ENCODE data around the gene COPS9. TPM values are rescaled to one million over a fixed set of nuclear protein-coding genes. Genes with fewer than 3 reads are reported as not detected.

COPS9 gene
- total RNA-seq, 4 donors from 2014 or later, result 65.4 to 243 (median 149) TPM

- no peak for TF ChIP-seq CTCF (IDR thresholded peaks at IDR 0.05; ENCODE audit: low read depth)
Observed at GRCh38 chr2:240161087-240161750, 25.1 kb upstream of the COPS9 start.

DNA sequence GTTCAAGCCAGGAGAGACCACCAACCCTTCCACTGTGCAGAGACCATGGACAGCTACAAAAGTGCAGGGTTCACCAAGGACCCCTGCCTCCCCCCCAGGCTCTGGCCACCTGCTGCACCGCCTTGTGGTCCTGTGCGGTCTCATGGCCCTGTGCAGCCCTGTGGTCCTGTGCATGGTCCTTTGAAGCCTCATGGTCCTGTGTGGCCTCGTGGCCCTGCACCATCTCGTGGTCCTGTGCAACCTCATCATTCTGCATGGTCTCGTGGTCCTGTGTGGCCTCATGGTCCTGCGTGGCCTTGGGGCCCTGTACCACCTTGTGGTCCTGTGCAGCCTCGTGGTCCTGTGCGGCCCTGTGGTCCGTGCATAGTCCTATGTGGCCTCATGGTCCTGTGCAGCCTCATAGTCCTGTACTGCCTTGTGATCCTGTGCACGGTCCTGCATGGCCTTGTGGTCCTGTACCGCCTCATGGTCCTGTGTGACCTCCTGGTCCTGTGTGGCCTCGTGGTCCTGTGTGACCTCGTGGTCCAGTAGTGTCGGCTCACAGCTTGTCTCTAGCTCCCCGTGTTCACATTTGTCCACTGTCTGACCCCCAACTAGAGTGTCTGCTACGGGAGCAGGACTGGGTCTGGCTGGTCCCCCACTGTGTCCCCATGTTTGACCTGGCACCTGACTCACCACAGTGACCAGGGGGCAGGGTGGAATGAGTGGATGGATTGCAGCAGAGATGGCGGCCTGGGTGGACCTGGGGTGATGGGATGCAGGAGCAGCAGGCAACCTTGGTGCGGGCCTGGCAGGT lies 24.4 kb upstream of the COPS9 start:
- no peak for TF ChIP-seq CTCF (IDR thresholded peaks at IDR 0.05; ENCODE audit: low read depth)

DNA sequence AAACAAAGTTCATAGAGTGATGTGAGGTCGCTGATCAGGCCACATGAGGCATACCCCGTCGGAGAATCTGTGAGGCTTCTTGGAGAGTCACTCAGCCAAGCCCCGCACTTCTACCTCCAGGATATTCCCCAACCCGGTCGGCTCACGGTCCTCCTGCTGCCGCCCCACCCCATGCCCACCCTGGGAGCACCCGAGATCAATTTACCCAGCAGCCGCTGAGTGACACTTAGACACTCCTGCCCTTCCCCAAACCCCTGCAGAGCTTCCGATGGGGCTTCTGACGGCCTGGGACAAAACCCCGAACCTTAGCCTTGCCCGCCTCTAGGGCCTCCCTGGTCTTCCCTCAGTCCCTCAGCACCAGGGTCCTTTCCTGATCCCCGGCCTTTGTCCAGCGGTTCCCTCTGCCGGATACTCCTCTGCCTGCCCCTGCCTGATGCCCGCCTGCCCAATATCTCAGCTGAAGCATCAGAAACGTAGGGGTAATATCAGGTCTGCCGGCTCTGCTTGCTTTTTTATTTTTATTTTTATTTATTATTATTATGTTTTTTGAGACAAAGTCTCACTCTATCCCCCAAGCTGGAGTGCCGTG lies 23.2 kb upstream of the COPS9 start:
- no peak for TF ChIP-seq CTCF (IDR thresholded peaks at IDR 0.05; ENCODE audit: low read depth)

- TF ChIP-seq CTCF (IDR thresholded peaks at IDR 0.05; ENCODE audit: low read depth), result no peak
Observed at GRCh38 chr2:240157147-240157470, 21.0 kb upstream of the COPS9 start.

GRCh38 chr2:240156435-240157146 lies 20.5 kb upstream of the COPS9 start:
- no peak for TF ChIP-seq CTCF (IDR thresholded peaks at IDR 0.05; ENCODE audit: low read depth)

- TF ChIP-seq CTCF (IDR thresholded peaks at IDR 0.05; ENCODE audit: low read depth), result no peak
Observed at GRCh38 chr2:240155745-240156390, 19.8 kb upstream of the COPS9 start.

Data from subcutaneous adipose tissue (tissue), 4 donors.